NCI-H460 (cell line): Measurements from ENCODE around the gene SLC18B1. TPM values are rescaled to one million over a fixed set of nuclear protein-coding genes. Genes with fewer than 3 reads are reported as not detected.
"Not testable (repeated sequence)": the region's sequence is repeated elsewhere in the genome, so short reads cannot be mapped to it uniquely, and the experiment has no call there.

ENCODE experiments used
- DNase-seq: peaks from one replicate; pipeline ENCODE4 v3.0.0-alpha.2; 2016; ENCODE audit warnings: low read depth; ENCODE audit errors: extremely low read depth
- total RNA-seq: library from RNA; depleted of rRNA; stranded (reverse); fragments of >200 nt; shearing (Covaris generic); gene quantifications from 2 replicates; pipeline ENCODE4 v1.2.3, GENCODE V29; 2014

Gene SLC18B1
- total RNA-seq, 1 experiment from 2014 or later: 21.2 TPM

- DNase-seq: no peak
These were observed 5.8 kb upstream of the SLC18B1 start for GRCh38 chr6:132804251-132804650.

GRCh38 chr6:132800656-132801055 is 2.2 kb upstream of the SLC18B1 start:
- DNase-seq: no peak

DNA sequence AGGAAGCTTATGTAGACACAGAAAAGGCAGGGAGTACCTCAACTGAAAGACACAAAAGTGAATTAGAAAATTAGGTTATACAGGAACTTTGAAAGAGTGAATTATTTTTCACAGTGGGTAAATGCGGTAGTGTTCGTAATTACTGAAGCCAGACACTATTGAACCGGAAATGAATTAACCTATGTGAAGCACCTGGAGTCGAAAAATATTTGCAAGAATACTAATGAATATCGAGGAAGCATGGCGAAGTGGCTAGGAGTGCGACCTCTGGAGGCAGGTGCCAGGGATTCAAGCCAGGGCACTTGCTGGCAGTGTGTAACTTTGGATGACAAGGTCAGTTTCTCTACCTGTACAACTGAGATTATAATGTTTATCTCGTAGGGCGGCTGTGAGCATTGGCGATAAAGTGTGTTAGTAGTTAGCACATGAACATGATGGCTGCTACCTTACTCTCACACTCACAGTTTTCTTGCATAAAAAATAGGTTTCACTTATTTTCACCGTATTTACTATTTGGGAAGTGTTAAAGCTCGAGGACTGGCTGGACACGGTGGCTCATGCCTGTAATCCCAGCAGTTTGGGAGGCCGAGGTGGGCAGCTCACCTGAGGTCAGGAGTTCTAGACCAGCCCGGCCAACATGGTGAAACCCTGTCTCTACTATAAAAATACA is 567 bp upstream of the SLC18B1 start:
- peak; percentile 70 for DNase-seq

DNA sequence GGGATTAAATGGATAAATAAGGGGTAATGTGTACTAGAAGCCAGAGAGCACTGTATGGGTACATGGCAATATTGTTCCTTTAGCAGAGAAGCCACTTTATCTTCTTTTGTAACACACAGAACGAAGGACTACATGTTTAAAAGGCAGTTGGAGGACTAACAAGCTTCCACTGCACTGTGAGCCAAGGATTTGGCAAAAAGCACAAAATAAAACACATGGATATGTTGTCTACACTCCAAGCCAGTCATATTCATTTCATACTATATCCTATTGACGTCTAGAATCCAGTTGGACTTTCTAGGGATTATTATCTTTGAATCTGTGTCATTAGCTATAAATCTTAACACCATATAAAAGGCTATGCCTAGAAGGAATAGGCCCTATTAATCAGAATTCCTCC is 3.0 kb downstream of the SLC18B1 start:
- no peak for DNase-seq

DNA sequence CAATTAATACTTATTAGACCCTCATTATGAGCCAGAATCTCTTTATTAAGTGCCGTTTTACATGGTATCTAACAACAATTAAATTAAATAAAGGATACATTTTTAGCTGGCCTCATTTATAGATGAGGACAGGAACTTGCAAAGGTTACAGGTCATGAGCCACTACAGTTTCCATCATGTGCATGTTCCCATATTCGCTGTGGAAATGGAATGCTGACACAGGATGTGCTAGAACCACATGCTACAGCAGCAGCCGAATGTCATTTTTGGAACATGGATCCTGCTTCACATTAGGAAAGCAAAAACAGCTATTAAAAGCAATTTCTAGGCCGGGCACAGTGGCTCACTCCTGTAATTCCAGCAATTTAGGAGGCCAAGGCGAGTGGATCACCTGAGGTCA is 5.9 kb downstream of the SLC18B1 start:
- DNase-seq: no peak

- DNase-seq: no peak
These were observed 8.0 kb downstream of the SLC18B1 start for GRCh38 chr6:132790450-132790849.

- no peak for DNase-seq
These were observed 9.1 kb downstream of the SLC18B1 start for GRCh38 chr6:132789396-132789776.

GRCh38 chr6:132788658-132789395 is 9.6 kb downstream of the SLC18B1 start:
- no peak for DNase-seq

DNA sequence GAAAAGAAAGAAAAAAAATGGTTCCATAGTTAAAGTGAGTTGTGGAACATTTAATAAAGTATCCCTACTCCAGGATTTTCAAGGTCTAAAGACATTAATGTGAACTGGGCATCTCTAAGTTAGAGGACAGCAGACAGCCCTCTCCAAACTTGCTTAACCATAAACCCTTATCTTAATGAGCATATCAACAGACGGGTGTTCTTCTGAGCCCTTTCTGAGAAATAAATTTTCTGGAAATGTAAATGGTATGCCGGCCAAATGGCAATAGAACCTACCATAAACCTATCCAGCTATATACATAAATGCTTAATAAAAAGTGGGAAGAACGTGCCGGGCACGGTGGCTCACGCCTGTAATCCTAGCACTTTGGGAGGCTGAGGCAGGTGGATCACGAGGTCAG is 12.5 kb downstream of the SLC18B1 start:
- no peak for DNase-seq

GRCh38 chr6:132780770-132781371 is 17.6 kb downstream of the SLC18B1 start:
- no peak for DNase-seq

DNA sequence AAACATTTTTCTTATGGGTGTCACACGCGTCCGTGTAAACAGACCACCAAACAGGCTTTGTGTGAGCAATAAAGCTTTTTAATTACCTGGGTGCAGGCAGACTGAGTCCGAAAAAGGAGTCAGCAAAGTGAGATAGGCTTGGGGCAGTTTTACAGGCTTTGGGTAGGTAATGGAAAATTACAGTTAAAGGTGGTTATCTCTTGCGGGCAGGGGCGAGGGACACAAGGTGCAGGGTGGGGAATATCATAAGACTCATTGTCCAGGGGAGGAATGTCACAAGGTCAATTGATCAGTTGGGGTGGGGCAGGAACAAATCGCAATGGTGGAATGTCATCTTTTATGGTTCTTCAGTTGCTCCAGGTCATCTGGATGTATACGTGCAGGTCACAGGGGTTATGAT is 20.6 kb downstream of the SLC18B1 start:
- DNase-seq: not testable (repeated sequence)

DNA sequence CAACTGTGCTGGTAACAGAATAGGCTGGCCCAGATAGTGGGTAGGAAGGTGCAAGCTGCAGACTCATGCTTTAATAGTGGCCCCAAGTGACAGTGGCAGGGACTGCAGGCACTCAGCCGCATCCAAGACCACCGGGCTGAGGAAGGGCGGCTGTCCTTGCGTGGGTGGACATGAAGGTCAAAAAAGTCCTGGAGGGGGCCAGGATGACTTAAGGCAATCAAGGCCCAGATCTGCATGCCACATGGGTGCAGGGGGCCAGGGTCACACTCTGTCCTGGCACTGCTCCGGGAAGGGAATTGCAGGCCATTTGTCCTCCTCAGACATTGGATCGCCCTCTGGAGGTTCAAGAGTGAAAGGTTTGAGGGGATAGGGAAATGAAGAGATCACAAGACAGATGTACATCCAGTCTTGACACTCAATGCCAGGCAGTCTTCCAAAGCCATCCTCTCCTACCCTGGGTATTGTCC is 30.4 kb downstream of the SLC18B1 start:
- DNase-seq: peak; percentile 65

DNA sequence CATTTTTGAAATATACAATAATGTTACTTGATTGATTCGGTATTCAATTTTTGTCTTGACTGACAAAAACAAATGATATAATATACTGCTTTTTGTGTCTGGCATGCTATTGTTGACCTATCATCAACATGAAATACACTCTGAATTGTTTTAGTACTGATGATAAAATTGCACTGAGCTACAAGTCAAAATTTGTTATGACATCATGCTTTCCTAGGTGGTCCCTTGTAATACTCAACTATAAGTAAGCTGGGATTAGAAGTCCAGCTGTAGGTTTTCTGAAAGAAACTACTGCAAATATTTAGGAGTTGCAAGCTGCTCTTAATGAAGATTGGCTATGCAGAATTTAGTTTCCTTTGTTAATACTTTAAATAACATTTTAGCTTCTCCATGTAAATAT is 32.9 kb downstream of the SLC18B1 start:
- no peak for DNase-seq

DNA sequence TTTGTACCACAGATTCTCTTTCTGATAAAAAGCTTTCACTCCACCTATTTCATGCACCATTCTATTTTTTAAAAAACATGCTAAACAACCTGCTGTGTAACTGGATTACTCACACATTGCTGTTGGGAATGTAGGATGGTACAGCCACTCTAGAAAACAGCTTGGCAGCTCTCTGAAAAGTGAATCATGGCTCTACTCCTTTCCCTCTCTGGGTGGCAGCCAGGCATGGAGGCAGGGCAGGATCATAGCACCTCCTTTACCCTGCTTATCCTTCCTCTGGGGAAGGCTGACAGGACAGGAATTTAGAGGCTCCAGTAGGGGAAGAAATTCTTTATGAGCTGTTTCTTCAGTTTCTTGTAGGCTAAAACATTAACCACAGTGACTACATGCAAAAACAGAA is 34.1 kb downstream of the SLC18B1 start:
- peak; percentile 13 for DNase-seq

- DNase-seq: no peak
These were observed 35.2 kb downstream of the SLC18B1 start for GRCh38 chr6:132763269-132763668.

DNA sequence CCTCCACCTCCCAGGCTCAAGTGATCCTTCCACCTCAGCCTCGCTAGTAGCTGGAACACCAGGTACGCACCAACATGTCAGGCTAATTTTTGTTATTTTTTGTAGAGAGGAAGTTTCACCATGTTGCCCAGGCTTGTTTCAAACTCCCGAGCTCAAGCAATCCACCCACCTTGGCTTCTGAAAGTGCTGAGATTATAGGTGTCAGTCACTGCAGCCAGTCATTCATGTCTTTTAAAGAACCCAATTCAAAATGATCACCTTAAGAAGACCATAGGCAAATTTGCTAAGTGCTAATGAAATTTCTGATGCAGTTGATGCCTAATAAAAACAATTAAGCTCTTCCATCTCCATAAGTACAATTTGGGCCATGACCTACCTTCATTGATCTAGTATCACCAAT is 38.2 kb downstream of the SLC18B1 start:
- no peak for DNase-seq

GRCh38 chr6:132758689-132759088 is 39.7 kb downstream of the SLC18B1 start:
- no peak for DNase-seq

- DNase-seq: no peak
These were observed 46.2 kb downstream of the SLC18B1 start for GRCh38 chr6:132752255-132752654.

- DNase-seq: no peak
These were observed 46.6 kb downstream of the SLC18B1 start for GRCh38 chr6:132751828-132752227.

GRCh38 chr6:132751306-132751705 is 47.1 kb downstream of the SLC18B1 start:
- DNase-seq: no peak

DNA sequence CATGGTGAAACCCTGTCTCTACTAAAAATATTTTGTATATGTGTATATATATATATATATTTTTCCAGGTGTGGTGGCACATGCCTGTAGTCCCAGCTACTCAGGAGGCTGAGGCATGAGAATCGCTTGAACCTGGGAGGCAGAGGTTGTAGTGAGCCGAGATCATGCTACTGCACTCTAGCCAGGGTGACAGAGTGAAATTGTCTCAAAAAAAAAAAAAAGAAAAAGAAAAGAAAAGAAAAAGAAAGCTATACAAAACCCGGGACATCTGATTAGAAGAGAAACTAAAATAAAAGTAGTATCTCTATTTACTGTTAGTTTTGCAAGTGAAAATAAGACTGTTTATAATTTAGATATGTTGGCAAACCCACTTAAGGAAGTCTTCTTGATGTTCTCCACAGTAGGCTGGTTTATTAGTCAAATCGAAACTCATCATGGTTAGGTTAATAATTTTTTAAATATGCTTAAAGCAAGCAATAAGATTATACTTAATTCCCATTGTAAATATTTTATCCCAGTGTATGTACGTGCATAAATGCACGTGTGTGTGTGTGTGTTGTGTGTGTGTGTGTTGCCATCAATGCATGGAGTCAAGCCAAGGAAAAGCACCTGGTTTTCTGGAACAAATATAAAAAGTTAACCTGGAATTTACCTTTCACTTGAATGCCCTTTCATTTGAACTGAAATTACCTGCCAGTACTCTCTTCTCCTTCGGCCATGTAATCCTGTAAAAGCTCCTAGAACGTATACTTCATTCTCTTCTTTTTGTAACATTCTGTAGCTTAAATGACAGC is 47.8 kb downstream of the SLC18B1 start:
- no peak for DNase-seq
